ENCODE results near the gene LTA.

- TF ChIP-seq POLR2AphosphoS5 (IDR thresholded peaks at IDR 0.05; ENCODE audit: low read depth, low read length): peak; percentile 88
- TF ChIP-seq POLR2A (IDR thresholded peaks at IDR 0.05; ENCODE audit: low read depth, low read length): peak; percentile 88
- TF ChIP-seq TAF1 (IDR thresholded peaks at IDR 0.05; ENCODE audit: low read depth, low read length): peak; percentile 30; the same call in 1 of the 2 replicates
- TF ChIP-seq POU2F2 (IDR thresholded peaks at IDR 0.05; ENCODE audit: low read depth, low read length): peak; percentile 67
- peak; percentile 23; the same call in 1 of the 2 replicates for TF ChIP-seq SPI1 (IDR thresholded peaks at IDR 0.05; ENCODE audit: low read depth, low read length)
- no peak for TF ChIP-seq PAX5 (IDR thresholded peaks at IDR 0.05; ENCODE audit: insufficient read depth, low read length, severe bottlenecking)
These were observed at the start of gene LTA for GRCh38 chr6:31572041-31572911.
